HUES48 (cell line): ENCODE measurements around the gene EFNA2.
"Not testable (repeated sequence)": the region's sequence is repeated elsewhere in the genome, so short reads cannot be mapped to it uniquely, and the experiment has no call there.

Experiments
- H3K27ac ChIP-seq: one replicate; pipeline ENCODE4 v1.7.0; 2013; ENCODE audit warnings: low read depth, low read length, inconsistent platforms
- H3K27me3 ChIP-seq: 2 replicates; pipeline ENCODE4 v1.6.1; 2013; ENCODE audit warnings: mild to moderate bottlenecking, low read length; ENCODE audit not compliant: control insufficient read depth, insufficient read depth
- H3K36me3 ChIP-seq: 2 replicates; pipeline ENCODE4 v1.6.1; 2013; ENCODE audit warnings: low read length; ENCODE audit not compliant: control insufficient read depth, insufficient read depth
- H3K4me1 ChIP-seq: 2 replicates; pipeline ENCODE4 v1.6.1; 2013; ENCODE audit warnings: mild to moderate bottlenecking, low read length; ENCODE audit not compliant: control insufficient read depth, insufficient read depth
- H3K4me3 ChIP-seq: 2 replicates; pipeline ENCODE4 v1.5.1; 2013; ENCODE audit warnings: mild to moderate bottlenecking, low read depth, low read length
- H3K9ac ChIP-seq: 2 replicates; pipeline ENCODE4 v1.6.1; 2013; ENCODE audit warnings: mild to moderate bottlenecking, low read depth, low read length, moderate library complexity
- H3K9me3 ChIP-seq: 2 replicates; pipeline ENCODE4 v1.6.1; 2013; ENCODE audit warnings: low read length; ENCODE audit not compliant: control insufficient read depth, insufficient read depth

Gene EFNA2

DNA sequence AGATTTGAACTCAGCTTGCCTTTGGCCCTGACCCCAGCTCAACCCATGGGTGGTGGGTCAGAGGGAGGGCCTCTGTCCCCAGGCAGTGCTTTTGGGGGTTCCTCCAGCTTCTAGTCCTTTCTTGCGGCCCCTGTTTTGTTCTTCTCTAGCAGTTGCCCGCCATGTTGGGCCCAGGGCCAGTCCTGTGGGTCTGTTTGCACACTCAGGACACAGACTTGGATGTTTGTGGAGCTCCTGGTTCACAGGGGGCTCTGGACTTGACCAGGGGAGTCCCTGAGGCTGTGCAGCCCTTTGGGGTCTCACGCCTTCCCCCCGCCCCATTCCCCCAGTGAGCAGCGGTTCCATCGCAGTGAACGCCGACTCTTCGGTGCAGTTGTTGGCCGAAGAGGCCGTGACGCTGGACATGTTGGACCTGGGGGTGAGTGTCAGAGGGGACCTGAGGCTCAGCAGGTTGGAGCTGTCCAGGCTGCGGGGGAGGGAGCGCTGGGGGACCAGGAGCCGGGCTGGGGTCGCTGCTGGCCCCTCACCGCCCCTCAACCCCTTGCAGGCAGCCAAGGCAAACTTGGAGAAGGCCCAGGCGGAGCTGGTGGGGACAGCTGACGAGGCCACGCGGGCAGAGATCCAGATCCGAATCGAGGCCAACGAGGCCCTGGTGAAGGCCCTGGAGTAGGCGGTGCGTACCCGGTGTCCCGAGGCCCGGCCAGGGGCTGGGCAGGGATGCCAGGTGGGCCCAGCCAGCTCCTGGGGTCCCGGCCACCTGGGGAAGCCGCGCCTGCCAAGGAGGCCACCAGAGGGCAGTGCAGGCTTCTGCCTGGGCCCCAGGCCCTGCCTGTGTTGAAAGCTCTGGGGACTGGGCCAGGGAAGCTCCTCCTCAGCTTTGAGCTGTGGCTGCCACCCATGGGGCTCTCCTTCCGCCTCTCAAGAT is 41.6 kb upstream of the EFNA2 start:
- Histone ChIP-seq H3K36me3 (no peaks in the 10 kb centered on the region), H3K4me3 (no peak overlapping the region), H3K9ac (no peak overlapping the region), H3K27me3 (no peaks in the 10 kb centered on the region), H3K4me1 (0 out of 2 replicates have a peak, but pooled peaks cover 2% of the 10 kb centered on the region), H3K27ac (peak overlapping the region; percentile 58), H3K9me3 (no peaks in the 10 kb centered on the region)

GRCh38 chr19:1244693-1245451 is 40.8 kb upstream of the EFNA2 start:
- Histone ChIP-seq H3K4me1 (0 out of 2 replicates have a peak, but pooled peaks cover under 1% of the 10 kb centered on the region), H3K4me3 (no peak overlapping the region), H3K27ac (peak overlapping the region; percentile 58), H3K36me3 (no peaks in the 10 kb centered on the region), H3K9ac (no peak overlapping the region), H3K9me3 (no peaks in the 10 kb centered on the region), H3K27me3 (no peaks in the 10 kb centered on the region)

DNA sequence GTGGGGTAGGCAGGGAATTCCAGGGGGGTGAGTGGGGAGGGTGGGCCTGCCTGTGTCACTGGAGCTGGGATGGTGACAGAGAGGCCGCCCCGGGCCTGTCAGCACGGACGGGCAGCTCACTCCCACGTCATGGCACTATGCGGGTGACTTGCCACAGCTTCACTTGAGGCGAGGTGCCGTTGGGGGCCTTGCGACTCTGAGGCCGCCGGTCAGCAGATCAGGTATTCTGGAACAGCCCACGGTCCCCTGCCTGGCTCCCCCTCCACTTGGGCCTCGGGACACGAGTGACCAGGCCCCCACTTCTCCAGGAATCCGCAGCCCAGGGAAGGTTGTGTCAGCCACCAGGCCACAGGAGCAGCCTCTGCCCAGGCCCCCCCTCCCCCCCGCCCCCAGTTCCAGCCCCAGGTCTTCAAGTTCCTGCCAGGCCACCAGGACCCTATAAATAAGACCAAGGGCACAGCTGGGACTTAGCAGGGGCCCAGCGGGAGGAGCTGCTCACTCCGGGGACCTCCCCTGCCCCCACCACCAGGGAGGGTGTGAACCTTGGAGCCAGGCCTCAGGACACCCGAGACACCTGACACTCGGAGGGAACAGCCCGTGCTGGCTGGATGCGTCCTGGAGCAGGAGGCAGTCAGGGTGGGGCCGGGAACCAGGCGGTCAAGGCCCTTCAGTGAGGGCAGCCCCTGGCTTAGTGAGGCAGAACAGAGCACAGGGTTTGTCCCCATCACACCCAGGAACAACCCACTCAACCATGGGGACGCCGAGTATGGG is 40.0 kb upstream of the EFNA2 start:
- Histone ChIP-seq H3K27ac (no peak overlapping the region), H3K4me1 (no peaks in the 10 kb centered on the region), H3K9ac (no peak overlapping the region), H3K4me3 (no peak overlapping the region), H3K36me3 (no peaks in the 10 kb centered on the region), H3K9me3 (no peaks in the 10 kb centered on the region), H3K27me3 (no peaks in the 10 kb centered on the region)

GRCh38 chr19:1246265-1247087 is 39.2 kb upstream of the EFNA2 start:
- not testable (repeated sequence) for H3K4me1 ChIP-seq, H3K4me3 ChIP-seq, H3K36me3 ChIP-seq, H3K27me3 ChIP-seq, H3K27ac ChIP-seq, H3K9ac ChIP-seq, H3K9me3 ChIP-seq

DNA sequence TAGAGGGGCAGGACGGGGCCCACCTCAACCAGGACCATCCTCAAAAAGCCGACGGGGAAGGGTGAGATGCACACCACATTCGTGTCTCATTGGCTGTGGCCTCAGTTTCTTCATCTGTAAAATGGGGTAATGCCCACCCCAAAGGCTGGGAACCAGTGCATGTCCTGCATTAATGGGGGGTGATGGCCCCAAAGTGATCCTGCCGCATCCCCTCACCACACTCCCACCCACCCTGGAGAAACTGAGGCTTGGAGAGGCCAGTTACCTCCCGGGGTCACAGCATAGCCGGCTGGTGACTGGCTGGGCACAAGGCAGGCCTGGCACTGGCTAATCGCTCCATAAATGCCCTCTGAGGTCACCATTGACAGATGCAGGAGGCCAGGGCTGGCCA is 37.9 kb upstream of the EFNA2 start:
- Histone ChIP-seq H3K36me3 (peaks cover 9% of the 10 kb centered on the region), H3K27ac (peak overlapping the region; percentile 99), H3K4me3 (peak overlapping the region; percentile 92; the same call in 1 of the 2 replicates), H3K9ac (no peak overlapping the region), H3K4me1 (no peaks in the 10 kb centered on the region), H3K9me3 (no peaks in the 10 kb centered on the region), H3K27me3 (no peaks in the 10 kb centered on the region)

GRCh38 chr19:1248139-1248785 is 37.4 kb upstream of the EFNA2 start, which contains the start of gene MIDN:
MIDN (plus strand) TSS chr19:1248583; CDS start chr19:1250297, 1,714 bp downstream.
- peak within 1 kb of the TSS; percentile 99 for H3K27ac ChIP-seq
- peak within 1 kb of the TSS; percentile 94 for H3K9ac ChIP-seq
- no peaks in the 10 kb centered on the region for H3K9me3 ChIP-seq
- no peaks in the 10 kb centered on the region for H3K4me1 ChIP-seq
- H3K27me3 ChIP-seq, result no peaks in the 10 kb centered on the region
- H3K4me3 ChIP-seq, result peak within 1 kb of the TSS; percentile 92
- H3K36me3 ChIP-seq, result peaks cover 10% of the 10 kb centered on the region

- no peaks in the 10 kb centered on the region for H3K4me1 ChIP-seq
- H3K9ac ChIP-seq, result peak overlapping the region; percentile 94
- H3K27ac ChIP-seq, result peak overlapping the region; percentile 99
- H3K36me3 ChIP-seq, result peaks cover 16% of the 10 kb centered on the region
- H3K4me3 ChIP-seq, result peak overlapping the region; percentile 92
- H3K9me3 ChIP-seq, result no peaks in the 10 kb centered on the region
- H3K27me3 ChIP-seq, result no peaks in the 10 kb centered on the region
These were observed 36.8 kb upstream of the EFNA2 start for GRCh38 chr19:1248786-1249297.

DNA sequence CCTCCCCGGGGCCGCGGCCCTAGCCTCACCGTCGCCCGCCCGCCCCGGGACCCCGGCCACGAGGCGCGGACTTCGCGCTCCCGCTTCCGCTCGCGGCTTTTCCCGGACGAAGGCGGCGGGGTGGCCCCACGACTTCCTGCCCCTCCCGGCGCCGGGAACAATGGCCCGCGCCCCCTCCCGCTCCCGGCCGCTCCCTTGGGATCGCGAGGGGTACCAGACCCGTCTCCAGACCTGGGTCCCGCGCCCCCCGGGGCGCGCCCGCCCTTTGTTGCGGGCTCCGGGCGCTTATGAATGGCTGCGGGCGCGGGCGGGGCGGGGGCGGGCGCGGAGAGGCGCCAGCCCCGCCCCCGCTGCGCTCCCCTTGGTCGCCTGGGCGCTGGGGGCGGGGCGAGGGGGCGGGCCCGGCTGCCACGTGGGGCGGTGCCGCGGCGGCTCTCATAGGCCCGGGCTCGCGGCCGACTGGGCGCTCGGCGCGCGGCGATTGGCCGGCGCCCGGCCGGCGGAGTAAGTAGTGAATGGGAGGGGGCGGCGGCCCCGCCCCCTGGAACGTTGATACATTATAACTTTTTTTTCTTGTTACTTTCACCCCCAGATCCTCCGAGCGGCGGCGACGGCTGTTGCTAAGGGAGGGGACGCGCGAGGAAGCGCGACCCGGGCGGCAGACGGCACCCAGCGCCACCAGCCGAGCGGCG is 36.2 kb upstream of the EFNA2 start:
- Histone ChIP-seq H3K4me1 (no peaks in the 10 kb centered on the region), H3K9ac (peak overlapping the region; percentile 94; the same call in 1 of the 2 replicates), H3K36me3 (peaks cover 22% of the 10 kb centered on the region), H3K9me3 (no peaks in the 10 kb centered on the region), H3K4me3 (peak overlapping the region; percentile 92), H3K27me3 (no peaks in the 10 kb centered on the region), H3K27ac (peak overlapping the region; percentile 99)

DNA sequence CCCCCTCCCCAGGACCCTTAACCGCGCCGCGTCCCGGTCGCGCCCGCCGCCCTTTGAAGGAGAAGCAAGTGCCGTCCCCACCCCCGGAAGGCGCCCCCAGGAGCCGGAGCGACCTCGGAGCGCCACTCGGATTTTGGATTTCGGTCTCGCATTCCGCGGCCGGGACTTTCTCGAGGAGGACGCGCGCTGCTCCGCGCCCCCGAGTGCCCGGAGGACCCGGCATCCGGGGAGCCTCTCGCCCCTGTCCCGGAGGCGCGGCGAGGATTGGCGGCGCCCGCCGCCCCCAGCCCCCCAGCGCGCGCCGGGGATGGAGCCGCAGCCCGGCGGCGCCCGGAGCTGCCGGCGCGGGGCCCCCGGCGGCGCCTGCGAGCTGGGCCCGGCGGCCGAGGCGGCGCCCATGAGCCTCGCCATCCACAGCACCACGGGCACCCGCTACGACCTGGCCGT is 35.7 kb upstream of the EFNA2 start:
- H3K9me3 ChIP-seq, result no peaks in the 10 kb centered on the region
- peaks cover 28% of the 10 kb centered on the region for H3K36me3 ChIP-seq
- H3K9ac ChIP-seq, result peak overlapping the region; percentile 78
- no peaks in the 10 kb centered on the region for H3K27me3 ChIP-seq
- H3K4me3 ChIP-seq, result peak overlapping the region; percentile 91
- H3K4me1 ChIP-seq, result no peaks in the 10 kb centered on the region; the same call in 1 of the 2 replicates
- H3K27ac ChIP-seq, result peak overlapping the region; percentile 89
